OCI-LY1 (cell line): ENCODE measurements around the gene OPHN1.

Experiments used
- H2AFZ ChIP-seq: fragments of 200-600 bp; sonication (generic), shearing (Covaris generic); 2 replicates; pipeline ENCODE4 v1.6.0; 2014; ENCODE audit warnings: antibody characterized with exemption, mild to moderate bottlenecking, low read length
- H3F3A ChIP-seq: fragments of 200-600 bp; sonication (generic), shearing (Covaris generic); 2 replicates; pipeline ENCODE4 v1.6.0; 2014; ENCODE audit warnings: mild to moderate bottlenecking, antibody characterized with exemption, low read length, moderate library complexity; ENCODE audit not compliant: insufficient read depth
- H3K27ac ChIP-seq: fragments of 200-600 bp; sonication (generic); 2 replicates; pipeline ENCODE4 v1.5.1; 2014; ENCODE audit warnings: low read length, mixed run types, mild to moderate bottlenecking, low read depth; ENCODE audit not compliant: poor library complexity, severe bottlenecking
- H3K27me3 ChIP-seq: fragments of 200-600 bp; sonication (generic); 2 replicates; pipeline ENCODE4 v1.6.0; 2014; ENCODE audit warnings: antibody characterized with exemption, mild to moderate bottlenecking, low read length, moderate library complexity; ENCODE audit not compliant: insufficient read depth
- H3K36me3 ChIP-seq: fragments of 200-600 bp; sonication (generic); 2 replicates; pipeline ENCODE4 v1.6.1; 2014; ENCODE audit warnings: mild to moderate bottlenecking, antibody characterized with exemption, low read length, moderate library complexity, mixed read lengths; ENCODE audit not compliant: insufficient read depth
- H3K4me1 ChIP-seq: fragments of 200-600 bp; sonication (generic); 2 replicates; pipeline ENCODE4 v1.5.1; 2014; ENCODE audit warnings: mild to moderate bottlenecking, low read length, moderate library complexity; ENCODE audit not compliant: insufficient read depth, severe bottlenecking
- H3K4me2 ChIP-seq: fragments of 200-600 bp; sonication (generic), shearing (Covaris generic); 2 replicates; pipeline ENCODE4 v1.6.1; 2014; ENCODE audit warnings: low read length
- H3K4me3 ChIP-seq: fragments of 200-600 bp; sonication (generic); 2 replicates; pipeline ENCODE4 v1.5.1; 2014; ENCODE audit warnings: low read length, low read depth, mild to moderate bottlenecking, mixed read lengths; ENCODE audit not compliant: poor library complexity, severe bottlenecking
- H3K79me2 ChIP-seq: fragments of 200-600 bp; shearing (Covaris generic); 2 replicates; pipeline ENCODE4 v1.6.1; 2016; ENCODE audit warnings: mixed run types, low read length, mixed read lengths; ENCODE audit not compliant: insufficient read depth
- H3K9ac ChIP-seq: fragments of 200-600 bp; sonication (generic), shearing (Covaris generic); 2 replicates; pipeline ENCODE4 v1.6.1; 2014; ENCODE audit warnings: mild to moderate bottlenecking, low read length, mixed read lengths
- H3K9me2 ChIP-seq: fragments of 200-600 bp; sonication (generic), shearing (Covaris generic); 2 replicates; pipeline ENCODE4 v1.6.1; 2014; ENCODE audit warnings: low read depth, mild to moderate bottlenecking, low read length, mixed read lengths
- H3K9me3 ChIP-seq: fragments of 200-600 bp; shearing (Covaris generic); 2 replicates; pipeline ENCODE4 v1.6.1; 2014; ENCODE audit warnings: low read length, mixed read lengths
- H4K20me1 ChIP-seq: fragments of 200-600 bp; sonication (generic), shearing (Covaris generic); 2 replicates; pipeline ENCODE4 v1.6.0; 2016; ENCODE audit warnings: mild to moderate bottlenecking, low read length; ENCODE audit not compliant: insufficient read depth
- EZH2 ChIP-seq: fragments of 200-600 bp; sonication (generic), shearing (Covaris generic); IDR thresholded peaks from 2 replicates; pipeline ENCODE4 v1.8.0; 2017; ENCODE audit warnings: borderline replicate concordance, mixed run types, mild to moderate bottlenecking, antibody characterized with exemption, low read length, moderate library complexity, mixed read lengths
- TF ChIP-seq, protein P1 (sequence below): fragments of 200-600 bp; sonication (generic), shearing (Covaris generic); IDR thresholded peaks from 2 replicates; pipeline ENCODE4 v1.5.1; 2017; ENCODE audit warnings: mild to moderate bottlenecking, antibody characterized with exemption, low read length, moderate library complexity, mixed read lengths

The OPHN1 gene

DNA sequence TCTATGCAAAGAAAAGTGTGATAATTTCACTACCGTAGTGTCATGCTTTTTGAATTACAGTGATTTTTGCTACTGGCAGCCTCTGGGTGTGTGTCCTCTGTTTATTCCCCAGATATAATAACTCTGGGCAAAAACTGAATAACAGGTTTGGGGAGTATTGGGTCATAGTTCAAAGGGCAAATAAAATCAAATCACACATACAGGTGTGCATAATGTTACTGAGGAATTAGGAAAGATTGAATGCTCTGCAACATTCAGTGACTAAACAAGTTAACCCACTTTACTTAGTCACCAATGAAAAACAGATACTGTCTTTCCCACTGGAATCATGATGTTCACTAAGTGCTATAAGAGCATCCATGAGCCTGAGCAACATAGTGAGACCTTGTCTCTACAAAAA is 224.3 kb downstream of the OPHN1 start:
- Histone ChIP-seq H3K9ac (no peak overlapping the region), H3F3A (no peaks in the 10 kb centered on the region), H3K9me3 (no peaks in the 10 kb centered on the region), H3K27me3 (no peaks in the 10 kb centered on the region), H2AFZ (no peak overlapping the region), H3K27ac (no peak overlapping the region), H3K4me1 (no peaks in the 10 kb centered on the region), H3K4me2 (no peak overlapping the region), H3K4me3 (no peak overlapping the region), H3K36me3 (no peaks in the 10 kb centered on the region), H3K9me2 (no peaks in the 10 kb centered on the region), H3K79me2 (no peaks in the 10 kb centered on the region), H4K20me1 (no peaks in the 10 kb centered on the region)
- TF ChIP-seq, protein P1, sequence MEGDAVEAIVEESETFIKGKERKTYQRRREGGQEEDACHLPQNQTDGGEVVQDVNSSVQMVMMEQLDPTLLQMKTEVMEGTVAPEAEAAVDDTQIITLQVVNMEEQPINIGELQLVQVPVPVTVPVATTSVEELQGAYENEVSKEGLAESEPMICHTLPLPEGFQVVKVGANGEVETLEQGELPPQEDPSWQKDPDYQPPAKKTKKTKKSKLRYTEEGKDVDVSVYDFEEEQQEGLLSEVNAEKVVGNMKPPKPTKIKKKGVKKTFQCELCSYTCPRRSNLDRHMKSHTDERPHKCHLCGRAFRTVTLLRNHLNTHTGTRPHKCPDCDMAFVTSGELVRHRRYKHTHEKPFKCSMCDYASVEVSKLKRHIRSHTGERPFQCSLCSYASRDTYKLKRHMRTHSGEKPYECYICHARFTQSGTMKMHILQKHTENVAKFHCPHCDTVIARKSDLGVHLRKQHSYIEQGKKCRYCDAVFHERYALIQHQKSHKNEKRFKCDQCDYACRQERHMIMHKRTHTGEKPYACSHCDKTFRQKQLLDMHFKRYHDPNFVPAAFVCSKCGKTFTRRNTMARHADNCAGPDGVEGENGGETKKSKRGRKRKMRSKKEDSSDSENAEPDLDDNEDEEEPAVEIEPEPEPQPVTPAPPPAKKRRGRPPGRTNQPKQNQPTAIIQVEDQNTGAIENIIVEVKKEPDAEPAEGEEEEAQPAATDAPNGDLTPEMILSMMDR = no peak
- TF ChIP-seq EZH2 = no peak

DNA sequence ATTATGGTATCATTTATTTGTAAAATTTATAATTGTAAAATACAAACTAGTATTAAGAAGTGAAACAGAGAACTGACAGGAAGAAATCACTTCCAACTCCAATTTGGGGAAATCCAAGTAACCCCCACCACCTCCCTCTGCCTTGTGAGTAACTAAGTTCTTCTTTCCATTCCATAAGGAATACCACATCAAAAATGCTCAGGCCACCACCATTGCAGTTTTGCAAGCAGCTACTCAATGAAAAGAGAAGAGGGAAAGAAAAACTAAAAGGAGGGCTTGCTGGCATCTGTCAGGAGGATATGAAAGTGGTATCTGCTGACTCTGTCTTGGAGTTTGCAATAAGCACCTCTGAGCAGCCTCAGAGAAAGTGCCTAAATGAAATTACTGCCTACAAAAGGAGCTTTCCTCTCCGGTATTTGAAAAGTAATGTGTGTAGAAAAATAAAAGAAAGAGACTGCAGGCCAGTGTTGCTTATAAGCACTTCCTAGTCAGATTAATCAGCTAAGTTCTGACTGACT is 228.7 kb downstream of the OPHN1 start:
- Histone ChIP-seq H4K20me1 (no peaks in the 10 kb centered on the region), H3K27ac (no peak overlapping the region), H3K79me2 (no peaks in the 10 kb centered on the region), H3K27me3 (no peaks in the 10 kb centered on the region), H2AFZ (no peak overlapping the region), H3K36me3 (no peaks in the 10 kb centered on the region), H3K9me2 (no peaks in the 10 kb centered on the region), H3K4me1 (no peaks in the 10 kb centered on the region), H3F3A (no peaks in the 10 kb centered on the region), H3K4me3 (no peak overlapping the region), H3K9me3 (no peaks in the 10 kb centered on the region), H3K4me2 (no peak overlapping the region), H3K9ac (no peak overlapping the region)
- TF ChIP-seq, protein P1 = no peak
- TF ChIP-seq EZH2 = no peak

DNA sequence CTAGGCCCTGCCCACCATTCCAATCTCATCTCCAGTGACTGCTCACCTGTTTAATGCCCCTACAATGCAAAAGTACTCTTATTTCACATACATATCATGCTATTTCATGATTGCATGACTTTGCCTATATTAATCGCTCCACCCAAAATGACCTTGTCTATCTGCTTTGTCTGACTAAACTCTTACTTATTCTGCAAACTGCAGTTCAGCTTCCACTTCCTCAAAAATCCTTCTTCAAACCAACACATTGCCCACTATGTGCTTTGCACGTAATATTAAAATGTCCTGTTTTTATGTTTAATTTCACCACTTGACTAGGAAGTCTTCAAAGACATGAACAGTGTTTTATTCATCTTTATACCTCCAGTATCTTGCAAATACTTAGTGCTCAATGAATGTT is 229.6 kb downstream of the OPHN1 start:
- Histone ChIP-seq H3K27ac (no peak overlapping the region), H2AFZ (no peak overlapping the region), H3K4me1 (no peaks in the 10 kb centered on the region), H3K9me3 (no peaks in the 10 kb centered on the region), H3F3A (no peaks in the 10 kb centered on the region), H3K9me2 (no peaks in the 10 kb centered on the region), H3K36me3 (no peaks in the 10 kb centered on the region), H3K27me3 (no peaks in the 10 kb centered on the region), H3K4me3 (no peak overlapping the region), H3K9ac (no peak overlapping the region), H4K20me1 (no peaks in the 10 kb centered on the region), H3K4me2 (no peak overlapping the region), H3K79me2 (no peaks in the 10 kb centered on the region)
- TF ChIP-seq EZH2 = no peak
- TF ChIP-seq, protein P1 = no peak
